AG09309 (cell line): Measurements from ENCODE around the gene BAAT.
"Not testable (repeated sequence)": the region's sequence is repeated elsewhere in the genome, so short reads cannot be mapped to it uniquely, and the experiment has no call there.

Experiments used
- DNase-seq: peaks from one replicate; pipeline ENCODE4 v3.0.0-alpha.2; 2010; ENCODE audit warnings: low read depth
- H3K4me3 ChIP-seq: 2 replicates; pipeline ENCODE4 v1.5.1; 2011; ENCODE audit warnings: mild to moderate bottlenecking, low read depth, low read length, moderate library complexity; ENCODE audit not compliant: control insufficient read depth
- TF ChIP-seq, protein P1 (sequence below): IDR thresholded peaks from 2 replicates; pipeline ENCODE4 v1.5.1; 2011; ENCODE audit warnings: mild to moderate bottlenecking, low read depth, low read length, inconsistent platforms; ENCODE audit not compliant: insufficient read depth, control insufficient read depth; ENCODE audit errors: missing control alignments

BAAT gene

DNA sequence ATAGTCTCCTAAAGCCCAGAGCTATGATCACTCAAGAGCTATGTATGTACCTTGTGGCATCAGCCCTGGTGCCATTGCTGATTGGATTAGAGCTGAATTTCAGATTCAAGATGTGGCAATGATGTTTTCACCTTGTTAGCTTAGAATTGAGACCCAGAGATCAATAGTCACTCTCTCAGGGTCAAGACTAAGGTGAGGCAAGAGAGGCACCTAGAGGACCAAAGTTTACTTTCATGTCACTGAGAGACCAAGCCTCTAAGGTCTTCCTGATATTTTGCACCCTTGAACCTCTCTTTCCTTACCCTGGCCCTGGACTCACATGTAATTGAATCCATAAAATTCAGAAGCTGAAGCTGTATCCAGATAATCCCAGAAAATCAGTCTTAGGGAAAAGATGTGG is 42.8 kb downstream of the BAAT start:
- no peak for DNase-seq
- no peak overlapping the region for H3K4me3 ChIP-seq
- TF ChIP-seq, protein P1, sequence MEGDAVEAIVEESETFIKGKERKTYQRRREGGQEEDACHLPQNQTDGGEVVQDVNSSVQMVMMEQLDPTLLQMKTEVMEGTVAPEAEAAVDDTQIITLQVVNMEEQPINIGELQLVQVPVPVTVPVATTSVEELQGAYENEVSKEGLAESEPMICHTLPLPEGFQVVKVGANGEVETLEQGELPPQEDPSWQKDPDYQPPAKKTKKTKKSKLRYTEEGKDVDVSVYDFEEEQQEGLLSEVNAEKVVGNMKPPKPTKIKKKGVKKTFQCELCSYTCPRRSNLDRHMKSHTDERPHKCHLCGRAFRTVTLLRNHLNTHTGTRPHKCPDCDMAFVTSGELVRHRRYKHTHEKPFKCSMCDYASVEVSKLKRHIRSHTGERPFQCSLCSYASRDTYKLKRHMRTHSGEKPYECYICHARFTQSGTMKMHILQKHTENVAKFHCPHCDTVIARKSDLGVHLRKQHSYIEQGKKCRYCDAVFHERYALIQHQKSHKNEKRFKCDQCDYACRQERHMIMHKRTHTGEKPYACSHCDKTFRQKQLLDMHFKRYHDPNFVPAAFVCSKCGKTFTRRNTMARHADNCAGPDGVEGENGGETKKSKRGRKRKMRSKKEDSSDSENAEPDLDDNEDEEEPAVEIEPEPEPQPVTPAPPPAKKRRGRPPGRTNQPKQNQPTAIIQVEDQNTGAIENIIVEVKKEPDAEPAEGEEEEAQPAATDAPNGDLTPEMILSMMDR = no peak

DNA sequence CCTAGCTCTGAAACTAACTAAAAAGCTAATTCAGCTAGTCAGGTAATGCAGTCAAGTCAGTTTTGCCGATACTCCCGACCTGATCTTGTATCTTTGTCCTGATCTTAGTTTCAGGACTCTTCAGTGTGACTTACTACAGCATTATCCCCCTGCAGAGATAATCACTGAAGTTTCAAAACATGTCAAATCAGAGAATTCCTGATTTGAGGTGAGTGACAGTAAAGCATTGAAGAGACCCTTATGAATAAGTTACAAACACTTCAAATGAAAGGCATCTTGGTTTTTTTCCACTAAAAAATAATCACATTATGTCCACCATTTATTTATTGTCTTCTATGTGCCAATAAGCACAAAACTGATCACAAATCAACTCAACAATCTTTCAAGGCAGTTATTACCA is 47.6 kb downstream of the BAAT start:
- TF ChIP-seq, protein P1 = no peak
- H3K4me3 ChIP-seq = no peak overlapping the region
- DNase-seq = no peak

DNA sequence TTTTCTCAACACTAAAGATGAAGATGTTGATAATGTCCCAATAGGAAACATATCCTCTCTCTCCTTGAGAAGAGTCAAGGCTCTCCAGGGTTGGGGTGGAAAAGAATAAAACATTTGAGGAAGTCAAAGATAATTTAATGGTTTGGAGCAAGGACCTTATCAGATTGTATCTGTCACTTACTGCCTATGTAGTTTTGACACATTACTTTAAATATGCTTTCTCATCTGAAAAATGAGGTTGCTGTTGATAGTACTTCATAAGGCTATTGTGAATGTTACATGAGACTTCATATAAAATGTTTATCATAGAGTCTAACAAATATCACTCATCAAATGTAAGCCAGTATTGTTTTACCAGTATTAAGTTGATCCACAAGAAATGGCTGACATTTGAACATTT is 48.7 kb downstream of the BAAT start:
- no peak for DNase-seq
- no peak overlapping the region for H3K4me3 ChIP-seq
- TF ChIP-seq, protein P1 = no peak

DNA sequence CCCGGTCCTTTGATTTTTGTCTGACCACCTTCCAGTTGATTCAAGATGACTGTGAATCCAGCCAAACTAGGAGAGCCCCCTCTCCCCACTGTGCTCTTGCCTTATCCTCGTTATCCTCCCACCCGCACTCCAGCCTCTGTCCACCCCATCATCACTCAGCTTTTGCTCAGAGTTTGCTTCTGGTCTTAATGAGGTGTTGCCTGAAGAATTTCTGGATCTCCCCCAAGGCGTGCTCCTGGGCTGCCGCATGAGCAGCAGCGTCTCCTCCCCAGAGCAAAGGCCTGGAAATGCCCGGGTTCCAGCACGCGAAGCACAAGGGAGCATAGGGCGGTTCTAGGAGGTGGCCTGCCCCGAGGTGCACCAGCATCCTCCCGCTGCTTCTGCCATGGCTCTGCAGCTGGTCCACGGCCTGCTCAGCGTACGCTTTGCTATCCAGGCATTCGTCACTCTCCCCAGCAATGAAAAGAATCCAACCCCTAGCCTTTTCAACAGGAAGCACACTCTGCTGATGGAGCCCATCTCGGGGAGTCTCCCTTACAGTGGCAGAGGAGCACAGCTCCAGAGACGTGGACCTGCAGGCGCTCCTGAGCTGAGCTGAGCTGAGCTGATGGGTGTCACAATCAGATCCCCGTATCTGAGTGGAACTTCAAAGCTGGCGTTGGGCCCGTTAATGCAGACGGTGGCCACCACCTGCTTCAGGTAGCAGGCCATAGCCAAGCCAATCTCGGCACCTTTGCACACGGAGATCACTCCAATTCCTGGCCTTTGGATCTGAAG is 50.7 kb downstream of the BAAT start:
- TF ChIP-seq, protein P1 = no peak
- no peak for DNase-seq
- no peak overlapping the region for H3K4me3 ChIP-seq

DNA sequence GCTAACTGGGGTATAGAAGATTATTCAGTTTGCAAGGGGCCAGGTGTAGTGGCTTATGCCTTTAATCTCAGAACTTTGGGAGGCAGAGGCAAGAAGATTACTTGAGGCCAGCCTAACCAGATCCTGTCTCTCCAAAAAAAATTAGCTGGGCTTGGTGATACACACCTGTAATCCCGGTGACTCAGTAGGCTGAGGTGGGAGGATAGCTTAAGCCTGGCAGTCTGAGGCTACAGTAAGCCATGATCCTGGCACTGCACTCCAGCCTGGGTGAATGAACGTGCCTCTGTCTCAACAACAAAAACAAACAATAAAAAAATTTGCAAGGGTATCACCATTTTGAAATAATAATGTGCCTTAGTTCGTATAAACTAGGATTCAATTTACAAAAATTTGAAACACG is 51.3 kb downstream of the BAAT start:
- H3K4me3 ChIP-seq = no peak overlapping the region
- TF ChIP-seq, protein P1 = no peak
- DNase-seq = no peak

DNA sequence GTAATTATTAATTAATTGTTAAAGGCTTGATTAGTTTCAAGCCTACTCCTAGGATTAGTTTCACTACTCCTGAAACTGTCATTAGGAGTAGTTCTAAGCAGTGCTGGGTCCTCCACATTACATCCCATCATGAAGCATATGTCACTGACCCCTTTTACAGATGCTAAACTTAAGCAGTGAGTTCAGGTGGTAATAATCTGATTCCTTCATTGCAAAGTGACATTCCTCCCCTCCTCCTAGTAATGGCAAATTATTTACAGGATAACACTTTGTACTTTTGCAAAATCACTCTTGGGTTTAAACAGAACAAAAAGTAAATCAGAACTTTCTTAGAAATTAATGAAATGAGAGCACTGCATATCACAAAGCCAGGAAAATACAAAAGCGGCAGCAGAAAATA is 52.4 kb downstream of the BAAT start:
- DNase-seq = no peak
- H3K4me3 ChIP-seq = no peak overlapping the region
- TF ChIP-seq, protein P1 = no peak

DNA sequence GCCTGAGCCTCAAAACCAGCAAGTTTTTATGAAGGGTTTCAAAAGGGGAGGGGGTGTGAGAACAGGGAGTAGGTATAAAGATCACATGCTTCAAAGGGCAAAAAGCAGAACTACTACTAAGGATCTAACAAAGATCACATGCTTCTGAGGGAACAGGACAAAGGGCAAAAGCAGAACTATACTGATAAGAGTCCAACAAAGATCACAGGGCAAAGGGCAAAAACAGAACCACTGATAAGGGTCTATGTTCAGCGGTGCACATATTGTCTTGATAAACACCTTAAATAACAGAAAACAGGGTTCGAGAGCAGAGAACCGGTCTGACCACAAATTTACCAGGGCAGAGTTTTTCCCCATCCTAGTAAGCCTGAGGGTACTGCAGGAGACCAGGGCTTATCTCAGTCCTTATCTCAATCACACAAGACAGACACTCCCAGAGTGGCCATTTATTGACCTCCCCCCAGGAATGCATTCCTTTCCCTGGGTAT is 57.3 kb downstream of the BAAT start:
- not testable (repeated sequence) for H3K4me3 ChIP-seq, DNase-seq
